Nephron (organoid): ENCODE measurements around the gene OR6B1.
"Not testable (repeated sequence)": the region's sequence is repeated elsewhere in the genome, so short reads cannot be mapped to it uniquely, and the experiment has no call there.

Source experiments
- H3K27ac Mint-ChIP-seq, 3 experiments: 2 replicates each; pipeline ENCODE4 v1.8.0; 2020; ENCODE audit warnings: mixed read lengths in 3 of 3, mild to moderate bottlenecking in 2 of 3, moderate library complexity in 1 of 3
- H3K27me3 Mint-ChIP-seq: 2 replicates; pipeline ENCODE4 v1.8.0; 2021; ENCODE audit warnings: low read depth, mild to moderate bottlenecking, moderate library complexity, mixed read lengths
- H3K36me3 Mint-ChIP-seq: 2 replicates; pipeline ENCODE4 v1.8.0; 2020; ENCODE audit warnings: low read depth, mixed read lengths
- H3K4me1 Mint-ChIP-seq: 2 replicates; pipeline ENCODE4 v1.8.0; 2020; ENCODE audit warnings: mixed read lengths
- H3K4me3 Mint-ChIP-seq, 3 experiments: 2 replicates each; pipeline ENCODE4 v1.8.0; 2020; ENCODE audit warnings: mild to moderate bottlenecking in 3 of 3, mixed read lengths in 3 of 3, moderate library complexity in 2 of 3
- H3K9me3 Mint-ChIP-seq: 2 replicates; pipeline ENCODE4 v1.8.0; 2020; ENCODE audit warnings: mixed read lengths
- TF ChIP-seq, protein P1 (sequence below), 3 experiments: fragments of 200-600 bp; sonication (generic); IDR thresholded peaks; one replicate each; pipeline ENCODE4 v1.5.0; 2021; ENCODE audit warnings: antibody characterized with exemption in 3 of 3; ENCODE audit not compliant: unreplicated experiment in 3 of 3

Gene OR6B1

DNA sequence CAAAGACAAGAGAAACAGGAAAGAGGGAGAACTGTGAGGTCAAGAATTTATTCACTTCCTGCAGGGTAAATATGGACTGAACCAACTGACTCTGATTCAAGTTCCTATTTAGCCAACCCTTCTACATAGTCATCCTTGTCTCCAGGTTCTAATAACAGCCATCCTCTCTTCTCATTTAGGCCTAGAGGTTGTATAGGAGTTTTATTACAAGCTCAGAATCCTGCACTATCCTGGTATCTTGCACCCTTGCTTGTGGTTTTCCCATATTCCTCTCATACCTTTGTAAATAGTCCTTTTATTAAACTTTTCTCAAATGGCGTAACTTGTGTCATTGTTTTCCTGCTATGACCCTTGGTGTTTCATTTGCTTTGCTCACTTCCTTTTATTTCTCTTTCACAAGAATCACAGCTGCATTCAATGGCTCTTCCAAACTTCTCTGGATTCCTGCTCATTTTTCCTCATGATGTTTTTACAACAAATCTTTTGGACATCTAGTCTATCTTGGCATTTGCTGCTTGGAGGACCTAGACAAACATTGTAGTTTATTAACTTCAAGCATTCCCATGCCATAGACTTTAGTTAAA, 36.3 kb downstream of the OR6B1 start:
- TF ChIP-seq, protein P1, sequence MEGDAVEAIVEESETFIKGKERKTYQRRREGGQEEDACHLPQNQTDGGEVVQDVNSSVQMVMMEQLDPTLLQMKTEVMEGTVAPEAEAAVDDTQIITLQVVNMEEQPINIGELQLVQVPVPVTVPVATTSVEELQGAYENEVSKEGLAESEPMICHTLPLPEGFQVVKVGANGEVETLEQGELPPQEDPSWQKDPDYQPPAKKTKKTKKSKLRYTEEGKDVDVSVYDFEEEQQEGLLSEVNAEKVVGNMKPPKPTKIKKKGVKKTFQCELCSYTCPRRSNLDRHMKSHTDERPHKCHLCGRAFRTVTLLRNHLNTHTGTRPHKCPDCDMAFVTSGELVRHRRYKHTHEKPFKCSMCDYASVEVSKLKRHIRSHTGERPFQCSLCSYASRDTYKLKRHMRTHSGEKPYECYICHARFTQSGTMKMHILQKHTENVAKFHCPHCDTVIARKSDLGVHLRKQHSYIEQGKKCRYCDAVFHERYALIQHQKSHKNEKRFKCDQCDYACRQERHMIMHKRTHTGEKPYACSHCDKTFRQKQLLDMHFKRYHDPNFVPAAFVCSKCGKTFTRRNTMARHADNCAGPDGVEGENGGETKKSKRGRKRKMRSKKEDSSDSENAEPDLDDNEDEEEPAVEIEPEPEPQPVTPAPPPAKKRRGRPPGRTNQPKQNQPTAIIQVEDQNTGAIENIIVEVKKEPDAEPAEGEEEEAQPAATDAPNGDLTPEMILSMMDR (IDR thresholded peaks at IDR 0.05; ENCODE audit: unreplicated experiment in 3 of 3): no peak
- no peaks in the 10 kb centered on the region for H3K36me3 Mint-ChIP-seq
- no peak overlapping the region for H3K27ac Mint-ChIP-seq
- no peaks in the 10 kb centered on the region for H3K27me3 Mint-ChIP-seq
- no peaks in the 10 kb centered on the region for H3K4me1 Mint-ChIP-seq
- no peaks in the 10 kb centered on the region for H3K9me3 Mint-ChIP-seq
- H3K4me3 Mint-ChIP-seq: no peak overlapping the region

DNA sequence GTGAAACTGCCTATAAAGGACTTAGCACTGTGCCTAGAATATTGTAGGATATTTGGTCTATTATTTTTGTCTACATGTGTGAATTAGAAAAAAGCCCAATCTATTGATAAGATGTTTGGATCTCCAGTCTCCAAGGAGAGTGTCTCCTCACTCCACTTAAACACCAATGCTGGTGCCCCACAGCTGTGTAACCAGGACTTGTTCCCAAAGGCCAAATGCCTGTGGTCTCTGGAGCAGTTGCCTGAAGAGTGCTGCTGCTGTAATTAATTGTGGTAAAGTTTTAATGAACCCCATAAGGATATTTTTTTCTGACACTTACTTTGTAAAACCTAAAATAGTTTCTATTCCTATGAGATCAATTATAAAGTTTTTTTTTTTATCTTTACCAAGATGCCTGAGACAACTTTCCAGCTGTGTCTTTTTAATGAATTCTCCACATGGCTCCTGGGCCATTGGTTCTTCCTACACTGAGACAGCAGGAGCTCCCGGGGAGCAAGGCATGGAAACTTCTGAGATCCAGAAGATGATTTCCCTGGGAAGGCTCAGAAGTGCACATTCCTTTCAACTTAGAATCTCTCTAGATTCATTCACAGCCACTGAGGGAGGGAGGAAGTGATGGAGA, 37.4 kb downstream of the OR6B1 start:
- H3K4me3 Mint-ChIP-seq: no peak overlapping the region
- TF ChIP-seq, protein P1 (IDR thresholded peaks at IDR 0.05; ENCODE audit: unreplicated experiment in 3 of 3): no peak

DNA sequence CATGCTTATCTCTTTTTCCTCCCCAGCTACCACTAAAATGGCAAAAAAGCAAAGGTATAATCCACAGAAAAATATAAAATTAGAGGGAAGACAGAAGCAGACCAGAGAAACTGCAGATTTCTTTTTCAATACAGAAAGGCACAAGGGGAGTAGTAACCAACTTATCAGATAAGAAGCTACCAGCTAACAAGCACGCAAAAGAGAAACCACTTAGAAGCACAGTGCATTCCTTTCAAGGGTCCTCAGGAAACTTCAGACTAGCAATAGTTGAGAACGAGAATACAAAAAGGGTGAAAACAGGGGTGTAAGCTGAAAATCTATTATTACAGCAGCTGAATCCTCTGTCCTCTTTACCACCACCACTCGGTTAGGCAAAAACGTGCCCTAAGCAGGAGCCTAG, 38.8 kb downstream of the OR6B1 start:
- TF ChIP-seq, protein P1 (IDR thresholded peaks at IDR 0.05; ENCODE audit: unreplicated experiment in 3 of 3): no peak
- H3K4me3 Mint-ChIP-seq: no peak overlapping the region
- no peaks in the 10 kb centered on the region for H3K36me3 Mint-ChIP-seq
- no peaks in the 10 kb centered on the region for H3K9me3 Mint-ChIP-seq
- peaks cover 3% of the 10 kb centered on the region for H3K27me3 Mint-ChIP-seq
- H3K4me1 Mint-ChIP-seq: no peaks in the 10 kb centered on the region
- no peak overlapping the region for H3K27ac Mint-ChIP-seq

More for the DNA sequence above, 37.4 kb downstream of the OR6B1 start:
- H3K4me1 Mint-ChIP-seq: no peaks in the 10 kb centered on the region
- H3K9me3 Mint-ChIP-seq: no peaks in the 10 kb centered on the region
- H3K27me3 Mint-ChIP-seq: no peaks in the 10 kb centered on the region
- H3K27ac Mint-ChIP-seq: no peak overlapping the region
- H3K36me3 Mint-ChIP-seq: no peaks in the 10 kb centered on the region

DNA sequence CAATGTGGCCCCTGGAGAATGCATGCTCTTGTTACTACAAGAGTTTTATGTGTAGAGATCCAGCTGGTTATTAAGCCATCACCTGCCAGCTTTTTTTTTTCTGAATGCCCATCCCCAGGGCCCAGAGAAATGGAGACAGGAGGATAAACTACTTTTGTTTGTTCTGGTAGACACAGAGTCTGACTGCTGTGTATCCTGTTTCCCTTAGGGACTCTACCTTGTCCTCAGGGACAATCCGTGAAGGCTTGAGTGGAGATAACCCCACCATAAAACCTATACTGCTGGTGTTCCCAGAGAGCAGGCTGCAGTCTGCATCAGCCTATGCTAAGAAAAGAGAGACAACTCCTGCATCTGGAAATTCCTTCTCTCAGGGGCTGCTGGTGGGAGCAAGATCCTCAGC, 48.5 kb downstream of the OR6B1 start, which contains the start of gene OR2A5:
Gene OR2A5, plus strand, starts transcription at position 301 of the 400 bp plus-strand sequence. CDS start 1,454 bp downstream, outside the sequence.
- Mint-ChIP-seq H3K4me1 (no peaks in the 10 kb centered on the region), H3K9me3 (no peaks in the 10 kb centered on the region)
- TF ChIP-seq, protein P1 (IDR thresholded peaks at IDR 0.05; ENCODE audit: unreplicated experiment in 3 of 3): no peak

DNA sequence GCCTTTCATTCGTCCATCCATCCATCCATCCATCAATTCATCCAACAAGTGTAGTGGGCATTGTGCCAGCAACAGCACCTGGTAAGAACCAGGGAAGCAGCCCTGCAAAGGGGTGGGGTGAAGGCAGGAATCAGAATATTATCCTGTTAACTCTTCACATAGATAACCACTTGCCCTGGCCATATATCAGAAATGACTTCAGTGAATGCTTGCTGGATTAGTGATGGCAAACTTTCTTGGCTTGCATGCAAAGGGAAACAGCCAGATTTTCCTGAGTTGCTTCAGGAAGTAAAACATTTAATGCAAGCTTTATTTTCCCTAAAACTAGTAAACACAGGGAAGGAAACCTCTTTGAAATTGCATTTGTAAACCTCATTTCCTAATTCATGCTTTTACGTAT, 49.4 kb downstream of the OR6B1 start:
- TF ChIP-seq, protein P1 (IDR thresholded peaks at IDR 0.05; ENCODE audit: unreplicated experiment in 3 of 3): no peak
- Mint-ChIP-seq H3K4me1 (no peaks in the 10 kb centered on the region), H3K9me3 (no peaks in the 10 kb centered on the region), H3K27me3 (peaks cover 5% of the 10 kb centered on the region), H3K4me3 (no peak overlapping the region), H3K36me3 (no peaks in the 10 kb centered on the region), H3K27ac (no peak overlapping the region)

More for the DNA sequence above, 48.5 kb downstream of the OR6B1 start, which contains the start of gene OR2A5:
- Mint-ChIP-seq H3K27ac (no peak within 1 kb of the TSS), H3K27me3 (peaks cover 5% of the 10 kb centered on the region), H3K36me3 (no peaks in the 10 kb centered on the region), H3K4me3 (no peak within 1 kb of the TSS)

DNA sequence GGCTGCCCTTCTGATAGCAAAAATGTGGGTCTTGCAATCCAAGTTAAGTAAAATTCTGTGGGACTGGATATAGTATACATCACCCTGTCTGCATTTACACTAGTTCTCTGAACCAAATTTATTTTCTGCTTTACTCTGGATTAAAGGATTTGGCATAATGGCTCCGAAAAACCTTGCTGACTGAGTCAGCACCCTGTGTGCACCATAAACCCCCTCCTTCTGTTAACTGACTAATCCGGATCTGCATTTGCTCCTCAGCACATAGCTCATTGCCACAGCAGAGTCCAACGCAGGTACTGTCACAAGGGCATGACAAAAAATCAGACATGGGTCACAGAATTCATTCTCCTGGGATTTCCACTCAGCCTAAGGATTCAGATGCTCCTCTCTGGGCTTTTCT, 50.0 kb downstream of the OR6B1 start:
- Mint-ChIP-seq H3K4me3 (no peak overlapping the region), H3K4me1 (no peaks in the 10 kb centered on the region), H3K36me3 (no peaks in the 10 kb centered on the region), H3K27me3 (peaks cover 5% of the 10 kb centered on the region), H3K9me3 (no peaks in the 10 kb centered on the region), H3K27ac (no peak overlapping the region)
- TF ChIP-seq, protein P1 (IDR thresholded peaks at IDR 0.05; ENCODE audit: unreplicated experiment in 3 of 3): no peak

DNA sequence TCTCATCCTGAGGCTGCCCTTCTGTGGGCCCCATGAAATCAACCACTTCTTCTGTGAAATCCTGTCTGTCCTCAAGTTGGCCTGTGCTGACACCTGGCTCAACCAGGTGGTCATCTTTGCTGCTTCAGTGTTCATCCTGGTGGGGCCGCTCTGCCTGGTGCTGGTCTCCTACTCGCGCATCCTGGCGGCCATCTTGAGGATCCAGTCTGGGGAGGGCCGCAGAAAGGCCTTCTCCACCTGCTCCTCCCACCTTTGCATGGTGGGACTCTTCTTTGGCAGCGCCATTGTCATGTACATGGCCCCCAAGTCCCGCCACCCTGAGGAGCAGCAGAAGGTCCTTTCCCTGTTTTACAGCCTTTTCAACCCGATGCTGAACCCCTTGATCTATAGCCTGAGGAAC, 50.8 kb downstream of the OR6B1 start:
- H3K4me3 Mint-ChIP-seq, H3K27me3 Mint-ChIP-seq: not testable (repeated sequence)

More for the DNA sequence above, 50.8 kb downstream of the OR6B1 start:
- not testable (repeated sequence) for H3K4me1 Mint-ChIP-seq, H3K27ac Mint-ChIP-seq, H3K9me3 Mint-ChIP-seq, H3K36me3 Mint-ChIP-seq
